ENCODE results near the gene NTHL1. TPM values are rescaled to one million over a fixed set of nuclear protein-coding genes. Genes with fewer than 3 reads are reported as not detected.

The NTHL1 gene
- total RNA-seq, 1 experiment from 2014 or later = 52.0 TPM

GRCh38 chr16:2081201-2082084 lies 33.8 kb upstream of the NTHL1 start:
- Histone ChIP-seq H3K4ac (ENCODE audit: low read depth, low read length) (no peak overlapping the region), H3K18ac (ENCODE audit: insufficient read length, low read depth, low read length) (no peak overlapping the region), H4K20me1 (ENCODE audit: control insufficient read depth, insufficient read depth, insufficient read length) (no peaks in the 10 kb centered on the region), H3K9ac (ENCODE audit: extremely low read depth, insufficient read length, low read length) (no peak overlapping the region), H2BK15ac (ENCODE audit: low read depth, low read length) (no peak overlapping the region), H3K79me2 (ENCODE audit: insufficient read depth, low read length) (no peaks in the 10 kb centered on the region), H3K56ac (ENCODE audit: insufficient read length, low read depth, low read length) (no peak overlapping the region), H2BK120ac (ENCODE audit: low read depth, low read length, poor library complexity, severe bottlenecking) (no peak overlapping the region), H4K8ac (replicated peaks; ENCODE audit: insufficient read length, low read depth, low read length) (no peak overlapping the region), H2AFZ (ENCODE audit: low read length) (no peak overlapping the region), H3K27me3 (ENCODE audit: insufficient read depth, low read length) (no peaks in the 10 kb centered on the region), H2AK5ac (ENCODE audit: insufficient read length, low read length) (no peak overlapping the region), H4K5ac (ENCODE audit: insufficient read length, low read depth, low read length) (no peak overlapping the region), H3K79me1 (ENCODE audit: insufficient read depth, low read depth, low read length, poor library complexity, severe bottlenecking) (no peaks in the 10 kb centered on the region), H2BK20ac (ENCODE audit: low read depth, low read length, poor library complexity, severe bottlenecking) (no peak overlapping the region), H3K14ac (ENCODE audit: insufficient read depth, low read length) (no peak overlapping the region), H2BK5ac (ENCODE audit: insufficient read length, low read length) (no peak overlapping the region), H3K23me2 (ENCODE audit: insufficient read length, low read depth, low read length, poor library complexity, severe bottlenecking) (no peaks in the 10 kb centered on the region), H3K4me2 (ENCODE audit: insufficient read depth, insufficient read length, low read length) (no peak overlapping the region), H3K27ac (ENCODE audit: insufficient read length, low read depth, low read length) (no peak overlapping the region), H3K4me1 (ENCODE audit: insufficient read depth, low read length) (no peaks in the 10 kb centered on the region), H2BK12ac (ENCODE audit: insufficient read length, low read depth, low read length) (no peak overlapping the region), H3K9me3 (ENCODE audit: control insufficient read depth, low read depth, low read length) (no peaks in the 10 kb centered on the region), H3T11ph (ENCODE audit: low read length) (no peak overlapping the region), H3K23ac (ENCODE audit: insufficient read length, low read depth, low read length) (no peak overlapping the region), H4K91ac (ENCODE audit: insufficient read length, low read depth, low read length) (no peak overlapping the region)
- no peaks in the 10 kb centered on the region for H3K27me3 Mint-ChIP-seq (ENCODE audit: low read depth)
- H3K4me3 Mint-ChIP-seq = no peak overlapping the region
- H3K27ac Mint-ChIP-seq = no peak overlapping the region
- peaks cover 0 to 17% (median 15%) of the 10 kb centered on the region in 3 experiments; a peak in 5 of 7 replicates for H3K36me3 Mint-ChIP-seq (ENCODE audit: insufficient read depth in 1 of 3, low read depth in 3 of 3)
- no CpG with 5 or more reads among the region's 35 CpGs for WGBS (ENCODE audit: extremely low coverage, insufficient read length, low lambda C conversion rate)
- no peak for TF ChIP-seq CTCF (conservative IDR thresholded peaks at IDR 0.05)
- DNase-seq = no peak
- H3K9me3 Mint-ChIP-seq = no peaks in the 10 kb centered on the region
- H3K4me1 Mint-ChIP-seq = no peaks in the 10 kb centered on the region
